ENCODE data around the gene CDC42BPA. TPM values are rescaled to one million over a fixed set of nuclear protein-coding genes. Genes with fewer than 3 reads are reported as not detected.

Gene CDC42BPA
- total RNA-seq, 1 donor from 2014 or later, result 95.7 TPM

DNA sequence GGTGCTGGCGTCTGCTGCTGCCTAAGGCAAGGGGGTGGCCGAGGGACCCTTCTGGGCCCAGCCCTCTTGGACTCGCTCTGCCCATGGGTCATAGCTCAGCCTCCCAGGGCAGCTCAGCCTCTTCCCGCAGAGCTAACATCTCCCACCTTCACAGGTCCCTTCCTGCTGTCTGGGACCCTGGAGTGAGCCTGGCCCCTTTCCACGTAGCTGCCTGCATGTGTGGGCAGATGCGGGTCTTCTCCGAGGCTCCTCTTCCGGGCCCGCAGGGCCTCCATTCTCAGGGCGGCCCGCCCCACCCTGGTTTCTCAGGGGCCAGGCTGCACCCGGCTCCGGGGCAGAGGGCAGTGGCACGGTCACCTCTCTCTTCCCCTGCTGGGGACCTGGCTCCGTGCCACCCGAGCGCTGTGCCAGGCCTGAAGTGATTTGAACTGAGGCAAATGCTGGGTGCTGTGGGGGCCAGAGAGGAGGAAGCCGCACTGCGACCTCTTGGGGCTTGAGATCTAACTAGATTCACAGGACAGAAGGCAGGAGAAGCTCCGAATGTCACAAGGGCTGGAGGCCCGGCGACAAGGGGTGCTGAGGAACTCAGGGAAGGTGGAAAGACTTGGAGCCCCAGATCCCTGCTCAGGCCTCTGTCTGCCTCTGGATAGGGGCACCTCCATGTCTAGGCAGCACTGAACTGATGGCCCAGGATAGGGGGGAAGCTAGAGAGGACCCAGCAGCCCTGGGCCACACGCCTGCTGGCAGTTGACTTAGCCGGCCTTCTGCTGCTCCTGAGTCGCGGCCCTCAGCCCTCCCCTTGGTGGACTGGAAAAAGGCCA lies 337.5 kb downstream of the CDC42BPA start:
- H3K4me1 Mint-ChIP-seq (ENCODE audit: unreplicated experiment), result peaks cover 2% of the 10 kb centered on the region
- H3K36me3 Mint-ChIP-seq (ENCODE audit: unreplicated experiment), result no peaks in the 10 kb centered on the region
- DNase-seq (ENCODE audit: extremely low spot score, unreplicated experiment), result peak; percentile 82
- H3K9me3 Mint-ChIP-seq (ENCODE audit: unreplicated experiment), result no peaks in the 10 kb centered on the region
- no peak overlapping the region for H3K27ac Mint-ChIP-seq (ENCODE audit: unreplicated experiment)
- H3K4me3 Mint-ChIP-seq (ENCODE audit: unreplicated experiment), result no peak overlapping the region
- TF ChIP-seq, protein P1, sequence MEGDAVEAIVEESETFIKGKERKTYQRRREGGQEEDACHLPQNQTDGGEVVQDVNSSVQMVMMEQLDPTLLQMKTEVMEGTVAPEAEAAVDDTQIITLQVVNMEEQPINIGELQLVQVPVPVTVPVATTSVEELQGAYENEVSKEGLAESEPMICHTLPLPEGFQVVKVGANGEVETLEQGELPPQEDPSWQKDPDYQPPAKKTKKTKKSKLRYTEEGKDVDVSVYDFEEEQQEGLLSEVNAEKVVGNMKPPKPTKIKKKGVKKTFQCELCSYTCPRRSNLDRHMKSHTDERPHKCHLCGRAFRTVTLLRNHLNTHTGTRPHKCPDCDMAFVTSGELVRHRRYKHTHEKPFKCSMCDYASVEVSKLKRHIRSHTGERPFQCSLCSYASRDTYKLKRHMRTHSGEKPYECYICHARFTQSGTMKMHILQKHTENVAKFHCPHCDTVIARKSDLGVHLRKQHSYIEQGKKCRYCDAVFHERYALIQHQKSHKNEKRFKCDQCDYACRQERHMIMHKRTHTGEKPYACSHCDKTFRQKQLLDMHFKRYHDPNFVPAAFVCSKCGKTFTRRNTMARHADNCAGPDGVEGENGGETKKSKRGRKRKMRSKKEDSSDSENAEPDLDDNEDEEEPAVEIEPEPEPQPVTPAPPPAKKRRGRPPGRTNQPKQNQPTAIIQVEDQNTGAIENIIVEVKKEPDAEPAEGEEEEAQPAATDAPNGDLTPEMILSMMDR (IDR thresholded peaks at IDR 0.05), result no peak
- no peaks in the 10 kb centered on the region for H3K27me3 Mint-ChIP-seq (ENCODE audit: unreplicated experiment)

DNA sequence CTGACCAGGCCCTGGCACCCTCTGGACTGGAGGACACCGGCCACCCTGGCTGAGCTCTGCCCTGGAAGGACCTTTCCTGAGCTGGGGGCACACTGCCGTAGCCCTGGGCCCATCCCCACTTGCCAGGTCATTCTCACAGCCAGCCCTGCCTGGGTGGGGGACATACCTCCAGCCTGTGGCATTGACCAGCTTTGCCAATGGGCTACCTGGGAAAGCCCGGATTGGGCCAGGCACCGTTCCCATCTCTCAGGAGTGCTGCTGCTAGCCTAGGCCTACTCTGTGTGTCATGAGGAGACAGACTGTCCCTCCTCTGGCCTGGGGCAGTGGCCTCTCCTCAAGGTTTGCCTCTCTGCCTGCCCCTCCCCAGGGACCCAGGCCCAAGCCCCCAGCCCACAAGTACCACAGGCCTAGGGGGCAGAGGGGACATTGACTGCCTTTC lies 338.2 kb downstream of the CDC42BPA start:
- Mint-ChIP-seq H3K36me3 (ENCODE audit: unreplicated experiment) (no peaks in the 10 kb centered on the region), H3K9me3 (ENCODE audit: unreplicated experiment) (no peaks in the 10 kb centered on the region), H3K4me1 (ENCODE audit: unreplicated experiment) (peaks cover 5% of the 10 kb centered on the region), H3K27me3 (ENCODE audit: unreplicated experiment) (no peaks in the 10 kb centered on the region), H3K4me3 (ENCODE audit: unreplicated experiment) (no peak overlapping the region), H3K27ac (ENCODE audit: unreplicated experiment) (no peak overlapping the region)
- TF ChIP-seq, protein P1 (IDR thresholded peaks at IDR 0.05), result no peak
- peak; percentile 83 for DNase-seq (ENCODE audit: extremely low spot score, unreplicated experiment)

GRCh38 chr1:226979517-226980121 lies 338.7 kb downstream of the CDC42BPA start:
- DNase-seq (ENCODE audit: extremely low spot score, unreplicated experiment), result peak; percentile 80
- no peak overlapping the region for H3K4me3 Mint-ChIP-seq (ENCODE audit: unreplicated experiment)

GRCh38 chr1:226979115-226979516 lies 339.2 kb downstream of the CDC42BPA start:
- no peaks in the 10 kb centered on the region for H3K27me3 Mint-ChIP-seq (ENCODE audit: unreplicated experiment)
- no peaks in the 10 kb centered on the region for H3K36me3 Mint-ChIP-seq (ENCODE audit: unreplicated experiment)
- H3K4me1 Mint-ChIP-seq (ENCODE audit: unreplicated experiment), result peaks cover 16% of the 10 kb centered on the region

More at GRCh38 chr1:226979517-226980121, 338.7 kb downstream of the CDC42BPA start:
- Mint-ChIP-seq H3K9me3 (ENCODE audit: unreplicated experiment) (no peaks in the 10 kb centered on the region), H3K27ac (ENCODE audit: unreplicated experiment) (no peak overlapping the region), H3K4me1 (ENCODE audit: unreplicated experiment) (peaks cover 10% of the 10 kb centered on the region), H3K27me3 (ENCODE audit: unreplicated experiment) (no peaks in the 10 kb centered on the region), H3K36me3 (ENCODE audit: unreplicated experiment) (no peaks in the 10 kb centered on the region)
- TF ChIP-seq, protein P1 (IDR thresholded peaks at IDR 0.05), result no peak

More at GRCh38 chr1:226979115-226979516, 339.2 kb downstream of the CDC42BPA start:
- Mint-ChIP-seq H3K4me3 (ENCODE audit: unreplicated experiment) (no peak overlapping the region), H3K9me3 (ENCODE audit: unreplicated experiment) (no peaks in the 10 kb centered on the region), H3K27ac (ENCODE audit: unreplicated experiment) (no peak overlapping the region)
- peak; percentile 81 for DNase-seq (ENCODE audit: extremely low spot score, unreplicated experiment)
- TF ChIP-seq, protein P1 (IDR thresholded peaks at IDR 0.05), result no peak

Measured in osteocyte (in vitro differentiated cells).